AG09319 (cell line): ENCODE measurements around the gene CCDC201.

ENCODE experiments used
- DNase-seq: peaks from one replicate; pipeline ENCODE4 v3.0.0-alpha.2; 2010; ENCODE audit warnings: low read depth; ENCODE audit errors: extremely low read depth
- TF ChIP-seq, protein P1 (sequence below): IDR thresholded peaks from 2 replicates; pipeline ENCODE4 v1.5.1; 2011; ENCODE audit warnings: low read depth, mild to moderate bottlenecking, inconsistent platforms, low read length, moderate library complexity

The CCDC201 gene

DNA sequence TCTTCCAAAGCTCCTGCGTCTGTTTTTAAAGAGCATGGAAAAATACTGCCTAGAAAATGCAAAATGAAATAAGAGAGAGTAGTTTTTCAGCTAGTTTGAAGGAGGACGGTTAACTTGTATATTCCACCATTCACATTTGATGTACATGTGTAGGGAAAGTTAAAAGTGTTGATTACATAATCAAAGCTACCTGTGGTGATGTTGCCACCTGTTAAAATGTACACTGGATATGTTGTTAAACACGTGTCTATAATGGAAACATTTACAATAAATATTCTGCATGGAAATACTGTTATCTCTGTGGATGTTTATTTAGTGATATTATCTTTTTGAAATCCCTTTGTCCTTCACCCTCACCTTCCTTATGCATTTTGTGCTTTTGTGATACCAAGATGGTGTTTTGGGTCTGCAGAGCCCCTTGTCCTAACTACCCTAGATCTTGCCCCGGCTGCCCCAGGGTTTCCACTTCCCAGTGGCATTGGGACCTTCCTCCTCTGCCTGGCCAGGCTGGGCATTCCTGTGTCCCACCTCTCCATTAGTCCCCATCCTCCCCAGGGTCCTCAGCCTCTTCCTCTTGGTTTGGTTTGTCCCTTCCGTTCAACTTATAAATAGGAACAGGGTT is 20.6 kb upstream of the CCDC201 start:
- TF ChIP-seq, protein P1, sequence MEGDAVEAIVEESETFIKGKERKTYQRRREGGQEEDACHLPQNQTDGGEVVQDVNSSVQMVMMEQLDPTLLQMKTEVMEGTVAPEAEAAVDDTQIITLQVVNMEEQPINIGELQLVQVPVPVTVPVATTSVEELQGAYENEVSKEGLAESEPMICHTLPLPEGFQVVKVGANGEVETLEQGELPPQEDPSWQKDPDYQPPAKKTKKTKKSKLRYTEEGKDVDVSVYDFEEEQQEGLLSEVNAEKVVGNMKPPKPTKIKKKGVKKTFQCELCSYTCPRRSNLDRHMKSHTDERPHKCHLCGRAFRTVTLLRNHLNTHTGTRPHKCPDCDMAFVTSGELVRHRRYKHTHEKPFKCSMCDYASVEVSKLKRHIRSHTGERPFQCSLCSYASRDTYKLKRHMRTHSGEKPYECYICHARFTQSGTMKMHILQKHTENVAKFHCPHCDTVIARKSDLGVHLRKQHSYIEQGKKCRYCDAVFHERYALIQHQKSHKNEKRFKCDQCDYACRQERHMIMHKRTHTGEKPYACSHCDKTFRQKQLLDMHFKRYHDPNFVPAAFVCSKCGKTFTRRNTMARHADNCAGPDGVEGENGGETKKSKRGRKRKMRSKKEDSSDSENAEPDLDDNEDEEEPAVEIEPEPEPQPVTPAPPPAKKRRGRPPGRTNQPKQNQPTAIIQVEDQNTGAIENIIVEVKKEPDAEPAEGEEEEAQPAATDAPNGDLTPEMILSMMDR = no peak
- DNase-seq = no peak

DNA sequence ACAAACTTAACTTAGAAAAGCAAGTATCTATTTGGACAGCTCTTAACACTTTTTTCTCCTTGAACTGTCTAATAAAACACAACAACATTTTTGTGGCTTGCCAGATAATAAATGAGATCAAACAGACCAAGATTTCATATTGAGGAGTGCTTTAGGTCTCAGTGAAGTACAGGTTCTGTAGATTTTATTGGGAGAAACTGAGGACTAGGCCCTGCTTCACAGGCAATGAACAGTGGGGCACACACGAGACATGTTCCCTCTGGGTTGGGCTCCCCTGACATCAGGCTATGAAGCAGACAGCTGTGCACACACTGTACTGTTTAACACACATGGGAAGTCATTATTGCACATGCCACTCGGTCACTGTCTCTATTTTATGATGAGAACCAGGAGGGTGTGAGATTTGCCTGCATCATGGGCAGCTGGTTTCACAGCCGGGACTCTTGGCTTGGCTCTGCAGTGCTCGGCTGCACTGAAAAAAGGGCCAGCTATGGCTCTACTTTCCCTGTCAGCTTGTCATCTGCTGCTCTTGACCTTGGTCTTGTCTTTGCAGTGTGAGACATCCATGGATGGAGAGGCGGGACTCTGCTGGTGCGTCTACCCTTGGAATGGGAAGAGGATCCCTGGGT is 19.6 kb upstream of the CCDC201 start:
- no peak for DNase-seq
- TF ChIP-seq, protein P1 = no peak

GRCh38 chr7:45891462-45892402 is 18.9 kb upstream of the CCDC201 start:
- DNase-seq = no peak
- TF ChIP-seq, protein P1 = no peak

DNA sequence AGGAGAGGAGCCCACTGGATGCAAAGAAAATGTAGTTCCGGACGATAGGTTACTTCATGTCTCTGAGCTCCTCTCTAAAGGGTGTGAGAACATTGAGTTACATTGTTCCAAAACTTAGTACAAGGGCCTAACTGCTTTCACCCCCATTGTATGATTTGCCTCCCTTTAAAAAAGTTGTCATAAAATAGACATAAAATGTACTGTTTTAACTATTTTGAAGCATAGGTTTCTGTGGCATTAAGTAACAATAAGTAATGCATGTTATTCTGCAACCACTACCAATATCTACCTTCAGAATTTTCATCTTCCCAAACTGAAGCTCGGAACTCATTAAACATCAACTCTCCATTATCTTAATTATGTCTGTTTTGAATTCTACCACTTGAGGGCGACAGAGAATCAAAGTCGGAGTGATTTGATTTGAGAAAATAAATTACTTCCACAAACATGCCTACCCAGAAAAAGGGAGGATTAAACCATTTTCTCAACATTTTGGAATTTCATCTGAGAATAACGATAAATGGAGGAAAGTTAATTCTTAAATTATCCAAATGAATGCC is 18.1 kb upstream of the CCDC201 start:
- TF ChIP-seq, protein P1 = peak; percentile 56
- no peak for DNase-seq

- no peak for DNase-seq
- TF ChIP-seq, protein P1 = no peak
These were observed 17.4 kb upstream of the CCDC201 start for GRCh38 chr7:45890125-45890901.

GRCh38 chr7:45889367-45890067 is 16.6 kb upstream of the CCDC201 start:
- TF ChIP-seq, protein P1 = no peak
- DNase-seq = no peak
